HL-60/S4 treated with retinoic acid at 250 ng/mL for 4 days and 3 days (cell line): ENCODE results near the gene THBS4.
"Not testable (repeated sequence)": the region's sequence is repeated elsewhere in the genome, so short reads cannot be mapped to it uniquely, and the experiment has no call there.

Experiments
- in situ Hi-C: fragments of 300-500 bp; cut with MboI; formaldehyde crosslinking; loops from 2 replicates; pipeline ENCODE4 v1.7.0; 2022; ENCODE audit warnings: low sequenced_read_pairs

THBS4 gene

DNA sequence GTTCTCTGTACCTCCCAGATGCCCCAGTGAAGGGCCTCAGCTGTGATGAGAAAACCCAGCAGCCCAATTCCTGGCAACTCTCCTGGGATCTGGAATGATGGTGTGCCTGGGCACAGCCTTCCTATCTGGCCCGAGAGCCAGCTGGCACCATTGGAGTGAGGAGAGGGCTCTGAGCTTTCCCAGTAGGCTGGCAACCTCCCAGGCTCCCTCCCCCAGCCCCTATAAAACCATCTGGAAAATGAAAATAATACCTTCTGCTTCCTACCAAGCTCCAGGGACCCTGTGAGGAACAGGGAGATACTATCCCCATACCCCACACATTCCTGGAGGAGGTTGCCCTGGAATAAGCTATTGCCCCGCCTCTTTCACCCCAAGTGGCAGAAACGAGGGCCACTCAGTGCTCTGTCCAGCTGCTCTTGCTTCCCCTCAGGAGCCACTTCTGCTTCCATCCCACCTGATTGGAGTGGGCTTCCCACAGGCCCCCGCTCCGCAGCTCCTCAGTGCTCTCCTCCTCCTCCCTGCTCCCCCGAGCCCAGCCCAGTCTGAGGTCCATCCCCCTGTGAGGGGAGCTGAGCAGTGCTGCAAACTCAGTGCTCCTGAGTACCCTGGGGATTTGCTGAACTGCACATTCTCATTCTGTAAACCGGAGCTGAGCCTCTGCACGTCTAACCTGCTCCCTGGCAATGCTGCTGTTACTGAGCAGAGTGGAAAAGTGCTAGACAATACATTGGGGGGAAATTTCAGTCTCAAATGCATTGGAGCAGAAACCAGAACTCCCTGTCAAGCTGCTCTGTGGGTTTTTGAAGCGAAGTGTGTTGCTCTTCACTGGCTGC is 74.7 kb downstream of the THBS4 start:
- in situ Hi-C loops, result loop anchor here (10.0 kb wide), 1 partner anchor 195 kb away; no protein-coding TSS in a partner anchor

DNA sequence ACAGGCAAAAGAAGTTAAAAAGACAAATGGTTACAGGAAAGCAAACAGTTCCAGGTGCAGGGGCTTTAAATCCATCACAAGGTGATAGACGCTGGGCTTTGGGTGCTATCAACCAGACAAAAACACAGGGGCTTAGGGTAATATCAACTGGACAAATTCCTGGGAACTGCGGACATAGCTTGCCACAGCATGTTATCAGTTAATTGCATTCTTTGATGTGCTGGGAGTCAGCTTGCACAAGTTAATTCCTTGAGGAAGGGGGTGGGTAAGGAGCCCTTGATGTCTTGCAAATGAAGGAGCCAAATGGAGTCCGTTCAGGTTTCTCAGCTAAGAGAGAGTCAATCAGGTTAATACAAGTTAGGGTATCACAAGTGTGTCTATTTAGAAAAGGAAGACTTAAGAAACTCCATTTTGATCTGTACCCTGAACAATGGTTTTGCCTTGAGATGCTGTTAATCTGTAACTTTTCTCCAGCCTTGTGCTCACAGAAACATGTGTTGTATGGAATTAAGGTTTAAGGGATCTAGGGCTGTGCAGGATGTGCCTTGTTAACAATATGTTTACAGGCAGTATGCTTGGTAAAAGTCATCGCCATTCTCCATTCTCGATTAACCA is 76.3 kb downstream of the THBS4 start:
- in situ Hi-C loops, result not testable (repeated sequence)

DNA sequence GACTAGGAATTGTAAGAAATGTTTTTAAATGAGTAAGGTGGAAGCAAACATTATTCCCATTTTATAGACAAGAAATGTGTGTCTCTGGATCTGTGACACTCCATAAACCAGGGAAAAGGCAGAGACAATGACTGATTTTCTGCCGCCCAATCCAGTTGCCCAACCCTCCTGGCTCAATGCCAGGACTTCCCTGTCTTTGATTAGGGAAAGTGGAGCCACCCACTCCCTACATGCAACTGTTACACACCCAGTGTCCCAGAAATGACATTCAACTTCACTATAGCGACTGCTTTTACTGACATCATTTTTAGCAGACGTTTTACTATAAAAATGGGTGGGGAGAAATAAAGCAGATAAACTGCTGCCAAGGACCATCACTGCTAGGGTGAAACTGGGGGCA is 79.7 kb downstream of the THBS4 start:
- in situ Hi-C loops, result no loop called here

DNA sequence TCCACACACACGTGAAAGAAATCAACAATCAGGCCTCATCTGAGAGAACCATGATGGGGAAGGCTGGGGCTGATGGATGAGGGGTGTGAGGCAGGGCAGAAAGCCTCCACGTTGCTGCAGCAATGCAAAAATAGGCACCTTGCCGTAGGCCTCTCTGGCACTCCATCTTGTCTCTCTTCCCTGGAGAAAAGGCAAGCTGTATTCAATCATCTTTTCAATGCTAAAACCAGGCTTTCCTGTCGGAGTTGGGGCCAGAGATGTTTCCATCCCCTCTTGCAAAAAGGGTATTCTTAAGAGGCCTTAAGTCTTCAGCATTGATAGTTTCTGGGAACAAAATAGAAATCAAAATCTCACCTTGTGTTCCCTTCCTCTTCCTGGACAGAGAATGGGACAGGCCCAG is 80.9 kb downstream of the THBS4 start:
- in situ Hi-C loops, result no loop called here

DNA sequence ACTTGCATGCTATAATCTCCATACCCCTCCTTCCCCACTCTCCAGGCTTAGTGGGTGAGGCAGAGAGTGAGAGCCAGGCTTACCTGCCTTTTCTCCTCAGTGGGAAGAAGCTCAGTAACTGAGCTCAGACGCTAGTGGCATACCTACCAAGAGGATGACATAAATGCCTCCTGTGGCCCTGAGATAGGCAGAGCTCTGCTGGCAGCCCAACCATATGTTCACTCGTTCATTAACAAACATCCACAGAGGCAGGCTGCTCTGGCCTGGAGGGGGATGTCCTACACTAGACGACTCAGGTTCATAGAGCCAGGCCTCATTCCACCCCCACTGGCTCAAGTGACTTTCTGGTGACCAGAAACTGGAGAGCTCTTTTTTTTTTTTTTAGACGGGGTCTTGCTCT is 81.3 kb downstream of the THBS4 start:
- in situ Hi-C loops, result no loop called here

DNA sequence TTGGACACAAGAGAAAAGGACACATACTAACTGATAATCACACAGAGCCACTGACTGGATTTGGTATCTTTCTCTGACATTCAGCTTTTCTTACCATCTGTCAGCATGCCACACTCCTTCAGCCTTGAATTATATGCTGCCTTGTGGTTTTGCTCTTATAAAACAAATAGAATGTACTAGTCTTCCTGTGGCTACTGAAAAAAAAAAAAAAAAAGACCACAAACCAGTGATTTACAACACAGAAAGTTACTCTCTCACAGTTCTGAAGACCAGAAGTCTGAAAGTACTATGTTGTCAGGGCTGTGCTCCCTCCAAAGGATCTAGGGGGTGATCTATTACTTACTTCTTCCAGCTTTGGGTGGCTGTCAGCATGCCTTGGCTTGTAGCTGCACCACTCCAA is 82.3 kb downstream of the THBS4 start:
- in situ Hi-C loops, result no loop called here

DNA sequence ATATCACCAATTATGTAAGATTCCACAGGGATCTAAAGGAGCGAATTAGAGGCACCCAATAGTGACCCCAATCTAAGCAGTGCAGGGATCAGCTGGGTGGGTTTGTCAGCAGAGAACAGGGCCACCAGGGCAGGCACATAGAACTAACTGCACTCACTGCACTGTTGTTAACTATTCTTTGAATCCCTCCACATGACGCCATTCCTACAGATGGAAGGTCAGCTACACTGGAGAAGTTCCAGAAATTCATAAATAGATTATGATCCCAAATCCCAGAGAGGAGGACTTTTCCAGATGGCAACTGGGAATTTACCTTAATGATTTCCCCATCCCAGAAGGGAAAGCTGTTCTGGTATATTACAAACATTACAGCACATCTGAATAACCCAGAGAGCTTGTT is 84.2 kb downstream of the THBS4 start:
- in situ Hi-C loops, result no loop called here

DNA sequence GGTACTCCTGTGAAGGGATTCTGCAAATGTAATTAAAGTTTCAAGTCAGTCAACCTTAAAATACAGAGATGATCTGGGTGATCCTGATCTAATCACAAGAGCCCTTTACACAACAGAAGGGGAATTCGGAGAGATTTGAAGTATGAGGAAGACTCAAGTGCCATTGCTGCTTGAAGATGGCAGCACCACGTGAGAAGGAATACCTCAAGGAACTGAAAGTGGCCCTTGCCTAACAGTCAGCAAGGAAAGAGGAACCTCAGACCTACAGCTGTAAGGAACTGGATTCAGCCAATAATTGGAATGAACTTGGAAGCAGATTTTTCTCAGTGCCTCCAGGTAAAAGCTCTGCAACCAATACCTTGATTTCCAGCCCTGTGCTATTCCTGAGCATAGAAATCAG is 87.4 kb downstream of the THBS4 start:
- in situ Hi-C loops, result no loop called here

DNA sequence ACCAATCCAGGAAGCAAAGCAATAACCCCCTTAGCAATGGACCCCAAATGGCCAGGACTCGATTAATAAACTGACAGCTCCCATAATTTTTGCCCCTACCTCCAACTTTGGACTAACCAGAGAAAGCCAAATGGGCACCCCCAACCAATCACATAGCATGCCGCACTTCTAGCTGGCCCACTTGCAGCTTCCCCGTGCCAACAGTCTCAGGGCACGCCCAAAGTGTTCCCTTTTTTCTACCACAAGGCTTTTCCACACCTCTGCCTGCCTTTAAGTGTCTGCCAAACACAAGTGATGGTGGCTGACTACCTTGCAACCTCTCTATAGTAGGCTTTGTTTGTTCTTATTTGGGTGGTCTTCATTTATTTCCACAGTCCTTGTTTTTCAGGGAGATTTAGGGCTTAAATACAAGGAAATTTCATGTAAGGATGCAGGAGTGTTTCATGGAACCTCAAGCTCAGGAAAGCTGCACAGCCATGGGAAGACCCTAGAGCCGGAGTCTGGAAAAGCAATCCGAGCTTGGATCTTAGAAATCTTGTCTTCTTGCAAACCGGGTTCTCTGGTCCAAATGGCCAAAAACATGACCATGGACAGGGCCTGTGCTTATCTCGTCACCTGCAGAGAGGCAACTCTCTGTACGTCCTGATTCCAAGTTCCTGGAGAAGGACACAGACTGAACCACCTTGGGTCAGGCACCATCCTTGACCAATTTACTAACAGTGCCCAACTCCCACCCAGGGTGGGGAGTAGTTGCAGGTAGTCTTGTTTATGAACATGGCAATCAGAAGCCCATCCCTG is 89.2 kb downstream of the THBS4 start:
- in situ Hi-C loops, result no loop called here

DNA sequence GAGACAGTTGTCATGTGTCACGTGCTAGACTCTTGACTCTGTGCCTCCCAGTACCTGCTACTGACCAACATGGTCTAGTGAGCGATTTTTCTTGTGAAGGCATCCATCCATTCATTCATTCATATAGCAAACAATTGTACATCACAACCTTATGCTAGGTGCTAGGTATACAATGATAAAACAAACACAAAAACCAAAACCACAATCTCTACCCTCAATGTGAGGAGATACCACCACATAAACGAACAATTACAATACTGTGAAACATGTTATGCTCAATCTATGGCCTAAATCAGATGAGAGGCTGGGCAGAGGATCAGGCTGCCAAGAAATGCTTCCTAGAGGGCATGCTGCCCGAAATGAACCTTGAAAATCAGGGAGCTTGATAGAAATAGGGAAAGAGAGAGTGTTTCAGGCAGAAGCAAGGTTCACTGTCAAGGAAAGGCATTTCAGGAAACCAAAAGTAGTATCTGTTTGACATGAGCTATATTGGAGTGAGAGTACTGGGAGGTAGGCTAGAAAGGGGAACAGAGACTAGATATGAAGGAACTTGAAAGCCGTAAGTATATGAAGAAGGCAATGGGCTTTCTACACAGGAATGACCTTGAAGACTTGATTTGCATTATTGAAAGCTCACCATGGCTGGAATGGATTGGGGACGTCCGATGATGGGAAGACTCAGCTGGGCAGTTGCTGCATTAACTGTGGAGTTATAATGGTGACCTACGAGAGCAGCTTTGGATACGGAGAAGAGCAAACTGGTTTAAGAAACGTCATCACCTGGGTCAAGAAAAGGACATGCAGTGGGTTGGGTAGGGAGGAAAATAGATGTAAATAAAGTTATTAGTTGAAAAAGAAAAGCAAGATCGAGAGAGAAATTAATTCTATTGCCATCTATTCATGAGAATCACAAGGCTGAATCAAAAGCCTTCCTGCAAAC is 90.1 kb downstream of the THBS4 start:
- in situ Hi-C loops, result no loop called here

DNA sequence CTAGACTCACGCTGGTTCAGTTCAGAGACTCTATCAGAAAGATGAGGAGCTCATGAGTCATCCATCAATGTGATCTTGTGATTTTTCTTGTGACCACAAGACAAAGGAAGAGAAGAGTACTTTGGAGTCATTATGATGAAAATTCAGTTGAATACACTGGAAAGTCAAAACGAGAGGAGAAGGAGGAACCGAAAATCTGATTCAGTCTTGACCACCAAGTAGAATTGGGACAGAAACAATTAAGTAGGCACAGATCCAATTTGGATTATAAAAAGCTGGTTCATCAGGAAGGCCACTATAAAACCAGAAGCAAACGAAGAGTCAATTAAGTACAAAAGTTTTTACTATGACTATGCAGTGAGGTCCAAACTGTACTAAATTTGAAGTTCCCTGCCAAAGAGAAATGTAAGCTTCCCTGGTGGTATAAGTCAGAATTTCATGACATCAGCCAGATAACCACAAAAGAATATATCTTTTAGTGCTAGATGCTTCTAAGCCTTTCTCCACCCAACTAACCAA is 90.9 kb downstream of the THBS4 start:
- in situ Hi-C loops, result no loop called here

DNA sequence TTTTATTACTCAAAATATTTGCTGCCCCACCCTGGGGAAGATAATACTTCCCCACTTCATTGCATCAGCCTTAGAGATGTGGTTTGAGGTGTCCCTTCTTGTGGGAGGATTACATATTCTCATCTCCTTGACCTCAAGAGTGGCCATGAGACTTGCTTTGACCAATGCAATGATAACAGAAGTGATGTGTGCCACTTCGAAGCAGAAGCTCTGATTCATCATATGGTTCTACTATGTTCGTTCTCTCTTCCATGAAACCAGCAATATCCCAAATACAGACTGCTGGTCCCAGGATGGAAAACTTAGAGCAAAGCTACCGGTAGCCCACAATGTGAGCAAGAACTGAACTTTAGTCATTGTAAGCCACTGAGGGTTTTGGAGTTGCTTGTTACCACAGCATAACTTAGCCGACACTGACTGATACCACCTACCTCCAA is 92.0 kb downstream of the THBS4 start:
- in situ Hi-C loops, result no loop called here

DNA sequence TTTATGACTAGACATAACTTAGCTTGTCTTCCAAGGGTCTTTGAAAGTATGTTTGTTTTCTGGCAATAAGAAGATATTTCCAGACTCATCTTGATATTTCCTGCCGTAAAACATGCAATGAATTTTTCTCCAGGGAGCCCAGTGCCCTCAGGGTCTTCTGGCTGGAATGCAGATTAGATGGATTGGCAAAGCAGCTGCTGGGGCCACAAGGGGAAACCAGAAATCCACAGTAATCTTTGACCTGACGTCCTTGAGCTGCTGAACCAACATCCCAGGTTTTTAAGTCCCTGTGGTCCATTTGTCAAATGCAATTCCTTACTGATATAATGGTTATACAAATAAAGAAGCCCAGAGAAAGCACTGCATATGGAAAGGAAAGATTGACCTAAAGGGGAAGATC is 93.0 kb downstream of the THBS4 start:
- in situ Hi-C loops, result no loop called here

DNA sequence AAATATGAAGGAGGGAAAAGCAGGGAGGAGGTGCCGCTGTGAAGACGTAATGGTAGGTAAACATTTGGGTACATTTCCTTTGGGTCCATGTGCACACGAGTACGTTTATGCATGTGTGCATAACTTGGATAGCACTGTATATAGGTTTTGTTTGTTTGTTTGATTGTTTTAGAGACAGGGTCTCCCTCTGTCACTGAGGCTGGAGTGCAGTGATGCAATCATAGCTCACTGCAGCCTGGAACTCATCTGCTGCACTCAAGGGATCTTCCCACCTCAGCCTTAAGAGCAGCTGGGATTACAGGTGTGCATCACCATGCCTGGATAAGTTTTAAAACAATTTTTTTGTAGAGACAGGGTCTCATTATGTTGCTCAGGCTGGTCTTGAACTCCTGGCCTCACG is 94.0 kb downstream of the THBS4 start:
- in situ Hi-C loops, result no loop called here
